Measurements from ENCODE around the gene NPTN.
"Not testable (repeated sequence)": the region's sequence is repeated elsewhere in the genome, so short reads cannot be mapped to it uniquely, and the experiment has no call there.

The NPTN gene

DNA sequence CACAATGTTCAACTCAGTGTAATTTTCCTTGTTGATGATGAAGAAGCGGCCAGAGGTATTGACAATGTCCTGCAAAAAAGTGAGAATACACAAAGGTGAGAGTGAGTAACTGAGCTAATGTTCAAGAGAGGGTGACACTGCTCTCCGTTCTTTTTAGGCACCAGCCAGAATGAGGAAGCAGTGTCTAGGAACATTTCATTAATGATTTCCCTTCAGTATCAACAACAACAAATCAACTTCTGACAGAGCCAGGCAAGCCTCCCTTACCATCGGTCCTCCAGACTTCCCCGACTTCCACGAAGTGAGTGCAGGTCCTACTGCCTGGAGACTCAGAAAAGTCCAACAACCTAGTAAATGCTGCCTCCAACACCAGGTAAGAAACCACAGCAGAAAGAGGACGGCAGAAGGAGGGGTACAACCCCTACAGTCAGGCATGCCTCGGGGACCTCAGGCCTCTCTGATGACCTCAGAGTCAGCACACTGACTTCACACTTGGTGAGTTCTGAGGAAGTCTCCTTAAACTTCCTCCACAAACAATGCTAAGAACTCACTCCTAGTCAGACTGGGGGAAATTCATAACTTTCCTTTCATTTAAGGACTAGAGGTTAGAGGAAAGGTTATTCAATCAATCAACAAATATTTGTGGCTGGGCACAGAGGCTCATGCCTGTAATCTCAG lies 62.7 kb downstream of the NPTN start:
- DNase-seq: no peak

DNA sequence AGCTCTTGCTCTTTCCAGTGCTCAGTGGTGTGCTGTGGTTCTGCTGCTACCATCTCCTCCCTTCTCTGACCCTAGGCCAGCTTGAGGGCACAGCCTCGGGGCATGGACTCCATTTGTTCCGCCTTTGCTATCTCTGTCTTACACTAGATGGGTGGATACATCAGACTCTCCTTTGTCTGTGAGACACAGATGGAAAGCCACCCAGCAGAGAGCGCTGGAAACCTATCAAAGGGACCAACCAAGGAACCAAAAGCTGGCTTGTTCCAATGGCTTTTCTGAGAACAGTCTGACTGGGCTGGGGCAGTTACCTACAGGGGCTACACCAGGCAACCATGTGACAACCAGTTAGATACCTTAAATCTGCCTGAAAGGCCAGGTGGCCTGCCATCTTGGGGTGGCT lies 63.8 kb downstream of the NPTN start:
- no peak for DNase-seq

DNA sequence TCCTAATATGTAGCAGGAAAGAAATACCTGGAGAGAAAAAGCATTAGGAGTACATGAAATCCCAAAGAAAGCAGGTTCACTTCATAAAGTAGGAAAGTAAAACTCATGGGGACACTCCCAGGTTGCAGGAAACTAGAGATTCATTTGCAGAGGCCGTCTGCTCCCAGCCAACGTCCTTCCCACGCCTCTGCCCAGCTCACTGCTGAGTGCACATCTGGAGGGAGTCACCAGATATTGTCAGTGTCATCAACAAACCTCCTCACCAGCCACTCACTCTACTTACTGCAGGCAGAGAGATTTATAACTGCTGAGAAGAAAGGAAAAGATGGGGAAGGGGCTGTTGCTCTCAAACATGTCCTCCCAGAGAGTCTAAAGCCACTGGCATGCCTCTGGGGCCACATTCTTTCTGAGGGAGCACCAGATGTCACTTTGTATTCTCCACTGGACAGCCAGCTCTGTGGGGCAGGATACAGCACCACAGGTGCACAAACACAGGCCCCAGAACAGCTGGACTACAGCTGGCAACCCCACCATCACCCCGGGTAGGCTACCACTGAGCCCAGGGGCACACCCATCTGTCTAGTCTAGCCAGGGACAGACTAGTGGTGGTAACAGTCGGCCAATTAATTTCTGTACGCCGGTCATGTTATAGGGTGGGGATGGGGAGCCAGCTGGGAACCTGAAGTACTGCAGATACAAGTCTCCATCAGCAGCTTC lies 64.5 kb downstream of the NPTN start:
- no peak for DNase-seq

DNA sequence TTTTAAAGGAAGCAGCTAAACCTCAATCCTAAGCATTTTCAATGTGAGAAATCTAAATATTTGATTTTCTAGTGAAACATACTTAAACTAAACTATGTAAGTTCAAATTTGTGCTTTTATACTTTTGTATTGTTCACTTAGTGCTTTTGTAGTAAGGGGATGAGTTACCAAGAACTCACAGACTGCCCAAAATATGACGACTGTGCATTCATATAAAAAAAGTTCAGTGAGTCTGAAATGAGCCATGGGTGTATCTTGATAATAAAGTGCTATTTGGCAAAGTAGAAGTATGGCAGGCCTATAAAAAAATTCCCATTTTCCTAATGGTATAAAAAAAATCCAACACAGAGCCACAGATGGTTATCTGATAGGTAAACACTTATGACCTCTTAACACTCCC lies 66.2 kb downstream of the NPTN start:
- DNase-seq: no peak

DNA sequence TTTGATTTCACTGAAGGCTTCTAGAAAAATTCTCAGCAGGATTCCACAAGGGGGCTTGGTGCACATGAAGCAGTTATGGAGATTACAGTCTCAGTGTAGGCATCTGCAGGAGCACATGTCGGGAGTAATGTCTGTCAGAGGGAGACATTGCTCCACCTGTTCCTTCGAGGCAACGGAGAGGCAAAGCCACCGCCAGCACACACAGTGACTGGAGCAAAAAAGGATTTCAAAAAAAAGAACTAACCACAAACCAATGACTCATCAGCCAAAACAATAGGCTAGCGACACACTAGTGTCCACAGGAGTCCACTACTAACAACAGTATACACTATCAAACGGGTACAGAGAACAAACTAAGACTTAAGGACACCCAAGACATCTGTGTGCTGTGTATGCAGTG lies 68.9 kb downstream of the NPTN start:
- no peak for DNase-seq

DNA sequence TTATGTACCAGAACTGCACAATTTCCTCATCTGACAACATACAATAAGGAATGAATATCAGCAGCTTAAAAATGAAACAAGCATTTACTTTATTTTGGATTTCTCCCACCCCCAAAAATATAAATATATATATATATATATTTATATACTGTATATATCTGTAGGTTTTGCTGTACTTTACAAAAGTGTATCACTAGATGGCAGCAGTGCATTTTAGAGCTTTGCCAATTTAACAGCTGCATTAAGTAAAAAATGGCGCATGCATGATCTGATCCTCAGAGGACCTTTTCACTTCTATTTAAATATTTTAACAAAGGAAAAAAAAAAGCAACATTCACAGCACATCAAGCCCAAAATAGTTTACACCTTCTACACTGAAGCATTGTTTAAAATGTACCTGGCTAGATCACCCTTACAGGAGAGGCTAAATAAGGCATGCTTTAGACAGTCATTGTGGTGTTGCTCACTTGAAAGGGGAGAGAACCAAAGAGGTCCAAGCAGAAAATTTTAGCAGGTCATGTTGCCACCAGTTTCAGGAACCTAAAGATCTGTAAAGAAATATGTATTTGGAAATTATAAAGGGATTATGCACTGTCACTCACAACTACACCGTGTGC lies 72.6 kb downstream of the NPTN start:
- DNase-seq: peak; percentile 24

DNA sequence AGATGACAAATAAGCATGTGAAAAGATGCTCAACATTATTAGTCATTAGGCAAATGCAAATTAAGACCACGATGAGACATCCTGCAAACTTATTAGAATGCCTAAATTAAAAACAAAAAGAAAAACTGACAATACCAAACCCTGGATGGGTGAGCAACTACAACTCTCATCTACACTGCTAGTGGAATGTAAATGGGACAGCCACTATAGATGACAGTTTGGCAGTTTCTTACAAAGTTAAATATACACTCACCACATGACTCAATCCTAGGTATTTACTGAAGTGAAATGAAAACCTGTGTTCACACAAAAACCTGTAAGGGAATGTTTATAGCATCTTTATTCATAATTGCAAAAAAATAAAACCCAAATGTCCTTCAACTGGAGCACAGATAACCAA lies 74.7 kb downstream of the NPTN start:
- DNase-seq: no peak

DNA sequence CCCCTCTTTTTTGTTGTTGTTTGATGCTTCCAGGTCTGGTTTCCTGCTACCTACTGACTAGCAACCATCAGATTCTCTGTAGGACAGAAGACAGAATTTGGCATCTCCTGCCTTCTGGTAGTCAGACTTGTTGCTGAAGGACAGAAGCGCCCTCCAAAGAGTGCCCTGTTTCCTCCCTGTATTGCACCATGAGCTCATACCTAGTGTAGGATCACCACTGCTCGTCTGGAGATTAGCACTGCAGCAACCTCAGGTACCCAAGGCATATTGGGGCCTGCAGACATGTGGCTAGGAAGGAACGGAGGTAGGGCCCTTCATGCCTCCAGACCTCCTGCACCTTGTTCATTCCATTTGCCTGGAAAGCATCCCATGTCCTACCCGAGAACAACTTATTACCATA lies 78.1 kb downstream of the NPTN start:
- DNase-seq: no peak

DNA sequence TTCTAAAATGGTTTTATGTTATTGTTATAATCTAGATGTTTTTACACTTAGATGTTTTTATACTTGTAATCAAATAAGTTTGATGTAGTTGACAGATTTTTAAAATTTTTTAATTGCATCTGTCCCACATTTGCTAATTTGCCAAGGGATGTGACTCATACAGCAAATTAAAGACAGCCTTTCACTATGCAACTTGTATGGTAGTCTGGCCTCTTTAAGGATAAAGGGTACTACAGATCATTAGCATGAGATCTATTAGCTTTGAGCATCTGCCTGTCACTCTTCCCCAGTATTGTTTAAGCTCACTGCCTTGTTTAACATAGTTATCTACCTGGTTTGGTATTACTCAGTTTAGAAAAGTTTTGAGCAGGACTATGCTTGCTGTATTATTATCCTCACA lies 83.0 kb downstream of the NPTN start:
- no peak for DNase-seq

DNA sequence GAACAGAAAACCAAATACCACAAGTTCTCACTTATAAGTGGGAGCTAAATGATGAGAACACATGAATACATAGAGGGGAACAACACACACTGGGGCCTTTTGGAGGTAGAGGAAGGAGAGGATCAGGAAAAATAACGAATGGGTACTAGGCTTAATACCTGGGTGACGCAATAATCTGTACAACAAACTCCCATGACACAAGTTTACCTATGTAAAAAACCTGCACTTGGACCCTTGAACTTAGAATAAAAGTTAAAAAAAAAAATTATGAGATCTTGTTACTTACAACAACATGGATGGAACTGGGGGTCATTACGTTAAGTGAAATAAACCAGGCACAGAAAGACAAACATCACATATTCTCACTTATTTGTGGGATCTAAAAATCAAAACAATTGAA lies 84.3 kb downstream of the NPTN start:
- DNase-seq: not testable (repeated sequence)

DNA sequence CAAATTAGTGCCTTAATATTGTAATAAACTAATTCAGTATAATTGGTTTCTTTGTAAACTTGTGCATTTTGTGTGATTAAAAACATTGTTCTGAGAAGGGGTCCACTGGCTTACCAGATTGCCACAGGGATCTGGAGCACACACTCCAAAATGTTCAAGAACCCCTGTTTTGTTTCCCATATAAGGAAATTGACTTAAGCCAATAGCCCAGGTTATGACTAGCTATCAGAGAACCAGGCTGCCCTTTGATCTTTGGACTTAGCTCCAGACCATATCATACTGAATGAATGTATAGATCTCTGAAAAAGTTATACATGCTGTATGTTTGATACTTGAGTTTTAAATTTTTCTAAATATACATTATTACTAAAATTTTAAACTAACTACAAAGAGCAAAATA lies 91.7 kb downstream of the NPTN start:
- DNase-seq: no peak

DNA sequence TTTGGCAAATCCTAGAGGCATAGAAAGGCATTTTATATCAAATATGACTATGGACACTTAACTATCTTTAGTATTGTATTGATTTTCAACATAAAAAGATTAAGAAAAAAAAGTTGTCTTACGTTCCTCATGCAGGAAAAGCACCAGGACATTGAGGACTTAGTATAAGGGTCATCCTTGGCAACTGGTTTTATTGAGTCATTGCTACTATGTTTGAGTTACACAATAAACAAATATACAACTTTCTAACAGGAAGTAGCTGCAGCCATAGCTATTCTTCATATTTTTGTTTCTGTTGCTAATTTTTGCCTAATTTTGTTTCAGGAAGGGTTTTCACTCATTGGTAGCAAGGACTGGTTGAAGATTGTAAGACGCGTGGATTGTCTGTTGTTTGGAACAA lies 93.0 kb downstream of the NPTN start:
- DNase-seq: no peak

DNA sequence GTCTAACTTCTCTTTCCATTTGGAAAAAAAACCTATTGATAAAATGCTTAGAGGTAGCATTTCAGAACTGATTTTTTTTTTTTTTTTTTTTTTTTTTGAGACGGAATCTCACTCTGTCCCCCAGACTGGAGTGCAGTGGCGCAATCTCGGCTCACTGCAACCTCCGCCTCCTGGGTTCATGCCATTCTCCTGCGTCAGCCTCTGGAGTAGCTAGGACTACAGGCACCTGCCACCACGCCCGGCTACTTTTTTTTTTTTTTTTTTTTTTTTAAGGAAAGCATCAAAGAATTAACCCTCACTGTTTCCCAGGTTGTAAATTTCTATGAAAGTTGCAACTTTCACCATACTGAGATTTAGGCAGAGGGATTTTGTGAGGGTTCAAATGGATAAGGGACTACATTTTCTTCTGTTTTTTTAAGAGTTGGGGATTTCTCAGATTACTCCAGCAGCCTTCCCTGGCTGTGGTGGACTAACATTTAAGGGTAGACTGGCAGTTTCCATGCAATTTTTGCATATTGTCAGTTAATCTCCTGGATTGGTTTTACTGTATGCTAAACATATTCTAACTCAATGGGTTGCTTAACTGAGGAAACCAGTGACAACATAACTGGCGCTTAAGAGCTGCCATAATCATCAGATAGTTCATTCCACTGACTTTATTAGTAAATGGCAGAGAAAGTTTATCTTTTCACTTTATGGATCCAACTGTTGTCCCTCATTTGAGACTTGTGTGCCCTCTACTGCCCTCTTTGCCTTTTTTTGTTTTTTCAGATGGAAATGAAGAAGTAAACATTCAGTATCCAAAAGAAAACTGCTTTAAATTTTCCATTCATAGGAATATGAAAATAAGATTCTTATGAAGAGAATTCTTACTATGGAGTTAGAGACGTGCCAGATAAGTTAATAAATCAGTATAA lies 93.7 kb downstream of the NPTN start:
- DNase-seq: no peak

DNA sequence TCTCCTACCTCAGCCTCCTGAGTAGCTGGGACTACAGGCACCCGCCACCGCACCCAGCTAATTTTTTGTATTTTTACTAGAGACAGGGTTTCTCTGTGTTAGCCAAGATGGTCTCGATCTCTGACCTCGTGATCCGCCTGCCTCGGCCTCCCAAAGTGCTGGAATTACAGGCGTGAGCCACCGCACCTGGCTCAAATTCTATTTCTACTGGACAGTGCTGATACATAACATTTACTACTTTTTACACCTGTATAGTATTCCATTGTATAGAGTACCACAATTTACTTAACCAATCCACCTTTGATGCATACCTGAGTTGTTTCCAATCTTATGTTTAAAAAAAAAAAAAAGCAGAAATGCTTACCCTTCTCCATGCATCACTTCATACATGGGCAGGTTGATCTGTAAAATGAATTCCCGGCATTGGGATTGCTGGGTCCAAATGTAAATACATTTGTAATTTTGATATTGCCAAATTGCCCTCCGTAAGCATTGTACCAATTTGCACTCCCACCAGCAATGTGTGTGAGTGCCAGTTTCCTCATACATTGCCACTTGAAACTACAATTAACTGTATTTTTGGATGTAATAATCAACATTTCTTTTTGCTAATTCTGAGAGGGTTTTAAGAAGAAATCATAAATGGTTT lies 94.5 kb downstream of the NPTN start:
- DNase-seq: no peak

DNA sequence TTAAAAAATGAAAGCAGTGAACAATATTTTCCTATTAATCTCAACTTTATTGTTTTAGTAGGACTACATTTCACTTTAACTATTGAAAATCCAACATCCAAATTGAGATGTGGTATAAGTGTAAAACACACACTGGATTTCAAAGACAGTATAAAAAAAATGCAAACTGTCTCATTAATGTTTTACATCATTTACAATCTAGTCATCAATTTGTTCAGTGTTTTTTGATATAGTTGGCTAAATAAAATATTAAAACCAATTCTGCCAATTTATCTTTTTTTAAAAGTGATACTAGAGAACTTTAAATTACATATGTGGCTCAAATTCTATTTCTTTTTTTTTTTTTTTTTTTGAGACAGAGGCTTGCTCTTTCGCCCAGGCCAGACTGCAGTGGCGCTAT lies 95.1 kb downstream of the NPTN start:
- DNase-seq: no peak

DNA sequence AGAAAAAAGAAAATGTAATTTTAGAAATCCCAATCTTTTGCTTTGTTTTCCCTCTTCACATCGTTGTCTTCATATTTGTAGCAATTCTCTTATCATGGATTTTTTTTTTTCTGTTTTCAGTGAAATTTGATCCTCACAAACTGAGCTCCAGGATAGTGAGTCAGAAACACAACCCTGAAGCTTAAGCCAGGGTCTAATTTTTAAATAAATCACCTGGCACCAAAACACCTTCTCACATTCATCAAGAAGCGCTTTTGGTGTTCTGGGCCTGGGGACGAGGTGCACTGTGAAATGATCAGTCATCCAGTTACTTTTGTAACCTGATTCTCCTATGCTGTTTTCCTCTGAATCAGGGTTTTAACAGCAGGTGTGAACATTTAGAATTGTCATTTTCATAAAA lies 102.5 kb downstream of the NPTN start:
- no peak for DNase-seq

DNA sequence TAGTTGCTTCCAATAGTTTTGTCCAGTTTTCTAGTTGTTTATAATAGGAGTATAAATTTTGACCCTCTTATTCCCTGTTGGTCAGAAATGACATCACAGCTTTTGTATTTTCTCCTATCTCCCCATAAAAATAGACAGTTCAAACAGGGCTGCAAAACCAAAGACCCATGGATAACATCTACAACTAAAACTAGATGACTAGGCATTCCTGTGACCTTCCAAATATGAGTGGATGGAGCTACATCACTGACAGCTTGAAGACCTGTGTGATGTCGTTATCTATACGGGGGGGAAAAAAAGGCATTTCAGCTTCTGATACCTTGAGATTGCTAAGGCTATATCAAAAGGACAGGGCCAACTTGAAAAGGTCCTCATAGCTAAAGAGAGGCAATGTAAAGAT lies 105.6 kb downstream of the NPTN start:
- no peak for DNase-seq

DNA sequence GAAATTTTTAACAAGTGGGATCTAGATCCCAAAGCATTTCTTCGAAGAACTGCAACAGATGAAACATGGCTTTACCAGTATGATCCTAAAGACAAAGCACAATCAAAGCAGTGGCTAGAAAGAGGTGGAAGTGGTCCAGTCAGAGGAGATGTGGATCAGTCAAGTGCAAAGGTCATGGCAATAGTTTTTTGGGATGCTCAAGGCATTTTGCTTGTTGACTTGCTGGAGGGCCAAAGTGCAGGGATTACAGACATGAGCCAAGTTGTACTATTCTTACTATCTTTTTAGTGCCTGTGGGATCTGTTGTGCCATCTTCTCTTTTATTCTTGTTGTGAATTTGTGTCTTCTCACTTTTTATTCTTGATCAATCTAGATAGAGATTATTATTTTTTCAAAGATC lies 108.3 kb downstream of the NPTN start:
- no peak for DNase-seq

DNA sequence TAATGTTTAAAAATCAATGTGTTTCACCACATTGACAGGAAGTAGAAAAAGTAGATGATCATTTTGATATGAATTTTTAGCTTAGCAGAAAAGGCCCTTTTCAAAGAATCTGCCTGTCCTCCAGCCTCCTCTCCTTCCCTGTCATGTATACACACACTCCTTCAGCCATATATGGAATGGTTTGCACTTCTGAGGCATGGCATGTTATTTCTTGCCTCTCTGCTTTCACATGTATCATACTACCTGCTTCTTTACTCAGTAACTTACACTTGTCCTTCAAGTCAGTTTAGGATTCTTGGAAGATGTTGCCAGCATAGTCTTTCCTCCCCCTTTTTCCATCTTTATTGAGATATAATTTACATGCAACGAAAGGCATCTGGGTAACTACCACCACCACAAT lies 111.2 kb downstream of the NPTN start:
- no peak for DNase-seq

DNA sequence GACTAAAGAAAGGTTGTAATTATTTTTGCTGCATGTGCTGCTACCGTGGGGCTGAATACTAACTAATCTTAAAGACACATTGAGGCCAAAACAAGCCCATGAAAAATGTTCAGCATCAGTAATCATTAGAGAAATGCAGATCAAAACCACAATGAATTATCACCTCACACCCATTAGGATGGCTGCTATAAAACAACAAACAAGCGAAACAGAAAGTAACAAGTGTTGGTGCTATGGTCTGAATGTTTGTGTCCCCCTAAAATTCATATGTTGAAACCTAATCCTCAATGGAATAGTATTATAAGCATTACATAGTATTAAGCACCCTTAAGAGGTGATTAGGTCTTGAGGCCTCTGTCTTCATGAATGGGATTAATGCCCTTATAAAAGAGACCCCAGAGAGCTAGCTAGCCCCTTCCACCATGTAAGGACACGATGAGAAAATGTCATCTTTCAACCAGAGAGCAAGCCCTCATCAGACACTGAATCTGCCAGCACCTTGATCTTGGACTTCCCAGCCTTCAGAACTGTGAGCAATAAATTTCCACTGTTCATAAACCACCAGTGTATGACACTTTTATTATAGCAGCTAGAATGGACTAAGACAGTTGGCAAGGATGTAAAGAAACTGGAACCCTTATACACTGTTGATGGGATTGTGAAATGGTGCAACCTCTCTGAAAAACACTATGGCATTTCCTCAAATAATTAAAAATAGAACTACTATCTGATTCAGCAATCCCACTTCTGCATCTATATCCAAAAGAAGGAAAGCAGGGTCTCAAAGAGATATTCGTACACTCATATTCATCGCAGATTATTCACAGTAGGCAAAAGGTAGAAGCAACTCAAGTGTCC lies 114.1 kb downstream of the NPTN start:
- DNase-seq: no peak

DNA sequence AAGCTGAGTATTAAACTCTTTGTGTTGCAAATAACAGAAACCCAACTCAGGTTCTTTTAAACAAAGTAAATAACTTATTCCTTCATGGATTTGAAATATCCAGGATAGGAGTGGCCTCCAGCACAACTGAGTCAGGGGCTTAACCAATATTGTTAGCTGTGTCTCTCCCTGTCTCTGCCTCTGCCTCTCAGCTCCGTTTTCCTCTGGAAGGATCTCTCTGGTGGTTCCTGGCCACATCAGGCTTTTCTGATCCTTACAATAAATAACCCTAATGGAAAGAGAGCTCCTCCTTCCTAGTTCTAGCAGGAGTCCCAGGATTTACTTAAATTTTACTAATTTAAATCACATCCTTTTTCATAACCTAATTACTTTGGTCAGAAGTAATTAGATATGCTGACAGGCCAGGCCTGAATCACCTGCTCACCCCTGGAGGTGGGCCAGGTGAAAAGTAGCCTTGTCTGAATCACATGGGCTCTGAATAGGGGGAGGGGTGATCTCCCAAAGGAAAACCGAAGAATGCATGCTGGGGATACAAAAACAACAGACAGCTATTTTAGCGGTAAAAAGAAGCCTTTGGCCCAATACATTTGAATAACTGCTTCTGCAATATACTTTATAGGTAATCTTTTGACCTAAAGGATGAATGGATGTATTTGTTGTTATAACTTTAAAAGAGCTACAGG lies 114.9 kb downstream of the NPTN start:
- DNase-seq: no peak
